GM18511 (cell line): Measurements from ENCODE around the gene RASA3.

Experiments
- ATAC-seq: cut with Tn5 transposase; IDR thresholded peaks from one replicate; pipeline ENCODE4 v1.9.1; 2021; ENCODE audit warnings: mild to moderate bottlenecking, moderate library complexity; ENCODE audit not compliant: unreplicated experiment

RASA3 gene

DNA sequence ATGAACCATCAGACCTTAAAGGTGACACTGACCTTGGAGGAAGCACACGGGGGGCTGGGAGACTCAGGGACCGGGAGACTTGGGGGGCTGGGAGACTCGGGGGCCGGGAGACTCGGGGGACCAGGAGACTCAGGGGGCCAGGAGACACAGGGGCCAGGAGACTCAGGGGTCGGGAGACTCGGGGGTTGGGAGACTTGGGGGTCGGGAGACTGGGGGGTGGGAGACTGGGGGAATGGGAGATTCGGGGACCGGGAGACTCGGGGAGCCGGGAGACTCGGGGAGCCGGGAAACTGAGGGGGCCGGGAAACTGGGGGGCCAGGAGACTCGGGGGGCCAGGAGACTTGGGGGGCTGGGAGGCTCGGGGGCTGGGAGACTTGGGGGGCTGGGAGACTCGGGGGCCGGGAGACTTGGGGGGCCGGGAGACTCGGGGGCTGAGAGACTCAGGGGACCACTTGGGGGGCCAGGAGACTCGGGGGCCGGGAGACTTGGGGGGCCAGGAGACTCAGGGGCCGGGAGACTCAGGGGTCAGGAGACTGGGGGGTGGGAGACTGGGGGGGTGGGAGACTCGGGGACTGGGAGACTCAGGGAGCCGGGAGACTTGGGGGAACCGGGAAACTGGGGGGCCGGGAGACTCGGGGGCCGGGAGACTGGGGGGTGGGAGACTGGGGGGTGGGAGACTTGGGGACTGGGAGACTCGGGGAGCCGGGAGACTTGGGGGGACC is 62.9 kb downstream of the RASA3 start:
- ATAC-seq, result no peak

DNA sequence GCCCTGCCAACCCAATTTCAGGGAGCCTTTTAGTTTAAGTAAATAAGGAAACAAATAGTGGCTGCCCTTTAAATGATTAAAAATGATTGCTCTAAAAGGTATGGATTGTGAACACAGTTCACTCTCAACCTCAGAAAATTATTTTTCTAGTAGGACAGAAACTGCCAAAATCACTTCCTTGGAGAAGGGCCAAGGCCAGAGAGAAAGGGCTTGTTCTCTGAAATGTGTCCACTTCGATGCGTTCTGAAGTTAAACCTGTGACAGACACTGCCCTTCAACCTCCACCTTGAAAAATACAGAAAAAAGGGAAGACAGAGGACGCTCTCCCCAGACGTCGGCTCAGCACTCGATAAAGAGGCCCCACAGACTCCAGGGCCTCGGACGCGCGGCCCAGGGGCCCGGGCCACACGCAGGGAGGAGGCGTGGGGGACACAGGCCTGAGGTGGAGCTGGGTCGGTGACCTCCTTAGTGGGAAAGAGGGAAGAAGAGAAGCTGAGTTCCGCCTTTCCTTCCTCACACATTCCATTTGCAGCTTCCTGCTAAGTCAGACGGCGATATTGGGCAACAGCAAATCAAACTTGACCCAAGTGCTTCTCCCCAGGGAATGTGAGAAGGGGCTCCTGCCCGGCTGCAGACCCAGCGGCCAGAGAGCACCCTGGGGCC is 63.6 kb downstream of the RASA3 start:
- no peak for ATAC-seq

DNA sequence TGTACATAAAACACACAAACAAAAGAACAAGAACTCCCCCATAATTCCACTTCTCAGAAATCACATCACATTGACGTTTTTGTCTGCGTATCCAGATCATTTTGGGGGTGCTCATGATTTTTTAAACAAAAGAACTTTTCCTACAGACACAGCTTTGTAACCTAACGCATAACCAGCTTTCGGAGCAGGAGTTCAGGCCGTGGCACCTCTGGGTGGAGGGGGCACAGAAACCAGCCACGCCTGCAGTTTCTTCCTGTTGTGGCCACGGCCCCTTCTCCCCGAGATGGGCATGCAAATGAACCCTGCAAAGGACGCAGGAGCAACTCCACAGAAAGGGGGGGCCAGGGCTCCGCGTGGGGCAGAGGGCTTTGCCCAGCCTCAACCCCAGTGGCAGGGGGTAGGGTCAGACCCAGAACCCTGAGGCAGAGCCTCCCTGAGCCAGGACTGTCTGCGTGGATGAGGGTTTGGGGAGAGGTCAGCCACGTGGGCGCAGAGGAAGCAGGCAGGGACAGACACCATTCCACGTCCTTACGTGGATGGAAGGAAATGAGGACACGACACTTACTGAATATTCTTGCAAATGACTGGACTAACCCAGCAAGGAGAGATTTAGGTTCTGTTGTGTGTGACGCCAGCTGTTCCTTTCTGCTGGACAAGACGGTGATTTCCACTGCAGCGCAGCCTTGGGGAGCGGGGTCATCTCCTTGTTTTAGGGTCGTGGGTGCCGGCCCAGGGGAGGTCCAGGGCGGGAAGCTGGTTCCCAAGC is 64.4 kb downstream of the RASA3 start:
- peak; percentile 37 for ATAC-seq

DNA sequence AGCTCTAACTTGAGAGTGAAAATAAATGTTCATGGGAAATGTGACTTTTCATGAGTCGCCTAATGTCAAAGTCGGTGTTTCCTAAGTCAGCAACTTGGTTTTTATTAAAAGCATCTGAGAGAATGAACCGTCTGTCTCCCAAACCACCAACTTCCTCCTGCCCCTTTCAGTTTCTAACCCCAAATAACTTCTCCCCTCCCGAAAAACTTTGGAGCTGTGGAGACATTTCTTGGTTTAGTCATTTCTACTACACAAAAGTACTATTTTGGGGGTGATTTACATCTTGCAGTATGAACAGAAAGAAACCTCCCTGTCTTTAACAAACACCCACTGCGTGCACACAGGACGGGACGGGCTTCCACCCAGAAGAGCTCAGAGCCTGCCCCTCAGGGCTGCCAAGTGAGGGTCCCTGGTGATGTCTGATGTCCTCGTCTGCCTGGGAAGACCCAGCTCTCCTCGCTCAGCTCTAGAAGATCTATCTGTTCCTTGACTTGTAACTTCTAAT is 65.0 kb downstream of the RASA3 start:
- ATAC-seq, result peak; percentile 66

GRCh38 chr13:114066956-114067355 is 65.5 kb downstream of the RASA3 start:
- ATAC-seq, result no peak

GRCh38 chr13:114065926-114066774 is 66.3 kb downstream of the RASA3 start:
- peak; percentile 4 for ATAC-seq

DNA sequence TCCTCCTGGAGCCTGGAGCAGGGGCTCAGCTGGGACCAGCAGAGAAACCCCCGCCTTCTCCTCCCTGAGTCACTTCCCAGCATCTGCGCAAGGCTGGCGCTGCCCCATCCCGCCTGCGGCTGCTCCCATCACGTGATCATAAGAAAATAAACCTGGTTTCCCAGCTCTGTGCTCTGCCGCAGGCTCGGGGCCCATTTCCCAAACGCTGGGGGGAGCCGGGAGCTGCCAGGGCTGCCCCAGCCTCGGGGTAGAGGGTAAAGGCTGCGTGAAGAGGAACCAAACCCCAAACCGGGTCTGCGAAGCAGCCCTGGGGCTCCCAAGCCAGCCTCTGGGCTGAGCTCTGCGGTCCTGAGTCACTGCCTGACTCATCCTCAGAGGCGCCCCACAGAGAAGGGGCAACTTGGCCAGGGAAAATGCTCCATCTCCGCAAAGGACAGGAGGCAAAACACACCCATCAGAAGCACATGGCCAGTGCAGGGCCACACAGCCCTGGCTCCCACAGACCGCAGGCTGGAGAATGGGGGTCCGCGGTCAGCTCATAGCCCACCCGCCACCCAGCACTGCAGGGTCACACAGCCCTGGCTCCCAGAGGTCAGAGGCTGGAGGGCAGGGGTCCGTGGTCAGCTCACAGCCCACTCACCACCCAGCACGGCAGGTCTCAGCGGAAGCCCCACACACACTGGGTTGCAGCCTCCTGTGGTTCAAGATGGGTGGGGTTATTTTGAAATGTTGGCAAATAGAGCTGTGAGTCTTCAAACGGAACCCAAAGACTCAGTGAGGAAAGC is 67.1 kb downstream of the RASA3 start:
- ATAC-seq, result peak; percentile 60

DNA sequence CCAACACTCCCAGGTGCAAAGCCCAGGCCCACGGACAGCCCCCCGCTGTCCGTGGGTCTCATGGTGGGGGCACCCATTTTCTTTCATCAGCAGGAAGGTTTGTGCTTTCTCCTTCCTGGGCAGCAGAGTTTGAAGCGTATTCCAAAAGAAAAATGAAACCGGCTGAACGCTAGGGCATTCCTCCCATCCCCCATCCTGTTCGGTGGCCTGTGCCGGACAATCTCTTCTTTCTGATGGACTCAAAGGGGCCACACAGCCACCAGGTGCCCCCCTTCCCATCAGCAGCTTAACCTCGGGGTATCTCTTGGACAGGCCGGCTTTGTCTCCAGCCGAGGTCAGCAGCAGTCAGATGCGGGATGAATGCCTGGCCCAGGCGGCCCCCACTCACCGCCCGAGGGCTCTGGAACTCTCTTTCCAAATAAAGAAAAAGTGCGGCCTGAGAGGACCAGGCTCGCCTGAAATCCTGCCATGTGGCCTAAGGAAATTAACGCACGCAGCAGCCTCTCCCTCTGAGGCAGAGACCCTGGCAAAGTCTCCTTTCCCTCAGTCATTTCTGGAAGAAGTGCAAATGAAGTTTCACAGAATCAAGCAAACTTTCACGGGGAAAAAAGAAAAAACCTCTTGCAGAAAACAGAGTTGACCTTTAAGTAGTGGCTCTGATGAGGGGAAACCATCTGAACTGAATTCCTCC is 67.8 kb downstream of the RASA3 start:
- ATAC-seq, result no peak

DNA sequence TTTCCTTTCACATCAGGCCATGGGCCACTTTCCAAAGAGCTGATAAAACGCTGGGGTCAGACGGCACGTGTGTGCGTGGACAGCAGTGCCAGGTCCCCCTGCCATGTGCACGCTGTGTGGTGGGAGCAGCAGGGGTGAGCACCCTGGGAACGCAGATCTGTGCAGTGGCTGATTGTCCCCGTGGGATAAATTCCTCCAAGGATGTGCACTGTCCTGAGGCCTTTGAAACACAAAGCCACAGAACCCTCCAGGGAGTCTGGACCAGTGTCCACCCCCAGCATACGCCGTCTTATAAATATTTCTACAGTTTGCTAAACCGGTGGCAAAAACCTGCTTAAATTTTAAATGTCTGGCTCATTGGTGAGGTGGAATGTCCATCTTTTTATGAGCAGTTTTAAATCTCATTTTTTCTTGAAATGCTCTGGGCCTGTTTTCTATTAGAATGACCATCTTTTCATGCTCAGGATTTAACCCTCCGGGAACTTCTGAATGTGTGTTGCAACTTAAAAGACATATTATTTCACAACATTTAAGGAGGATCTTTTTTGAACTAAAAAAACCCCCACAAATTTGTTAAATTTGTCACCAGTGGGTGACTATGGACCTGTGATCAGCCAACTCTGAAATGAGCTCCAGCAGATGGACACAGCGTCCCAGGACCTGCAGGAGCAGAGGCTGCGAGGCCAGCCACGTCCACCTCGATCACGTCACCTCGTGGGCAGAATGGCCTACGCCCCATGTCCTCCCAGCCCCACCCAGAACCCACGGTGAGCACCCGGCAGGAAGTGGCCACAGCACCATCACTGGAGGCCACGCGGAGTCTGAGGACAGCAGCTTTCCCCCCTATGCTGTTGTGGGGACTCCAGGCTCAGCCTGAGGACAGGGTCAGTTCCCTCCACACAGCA is 68.6 kb downstream of the RASA3 start:
- ATAC-seq, result no peak

DNA sequence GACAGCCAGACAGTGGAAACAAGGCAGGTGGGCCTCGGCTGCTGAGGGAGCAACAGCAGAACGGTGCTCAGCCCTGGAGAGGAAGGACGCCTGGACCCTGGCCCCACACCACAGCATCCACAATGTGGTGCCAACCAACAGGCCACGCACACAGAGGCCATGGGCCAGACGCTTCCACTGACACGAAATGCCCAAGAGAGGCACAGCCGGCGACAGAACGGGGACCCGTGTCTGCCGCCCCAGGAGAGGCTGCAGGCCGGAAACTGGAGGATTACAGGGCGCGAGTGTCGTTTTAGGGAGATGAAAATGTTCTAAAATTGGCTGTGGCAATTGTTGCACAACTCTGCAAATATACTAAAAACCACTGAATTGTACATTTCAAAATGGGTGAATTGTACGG is 69.7 kb downstream of the RASA3 start:
- ATAC-seq, result no peak

GRCh38 chr13:114062341-114062740 is 70.1 kb downstream of the RASA3 start:
- ATAC-seq, result no peak

- ATAC-seq, result no peak
Observed at GRCh38 chr13:114061744-114062143, 70.7 kb downstream of the RASA3 start.

GRCh38 chr13:114061047-114061446 is 71.4 kb downstream of the RASA3 start:
- ATAC-seq, result no peak

- no peak for ATAC-seq
Observed at GRCh38 chr13:114059946-114060860, 72.2 kb downstream of the RASA3 start.

DNA sequence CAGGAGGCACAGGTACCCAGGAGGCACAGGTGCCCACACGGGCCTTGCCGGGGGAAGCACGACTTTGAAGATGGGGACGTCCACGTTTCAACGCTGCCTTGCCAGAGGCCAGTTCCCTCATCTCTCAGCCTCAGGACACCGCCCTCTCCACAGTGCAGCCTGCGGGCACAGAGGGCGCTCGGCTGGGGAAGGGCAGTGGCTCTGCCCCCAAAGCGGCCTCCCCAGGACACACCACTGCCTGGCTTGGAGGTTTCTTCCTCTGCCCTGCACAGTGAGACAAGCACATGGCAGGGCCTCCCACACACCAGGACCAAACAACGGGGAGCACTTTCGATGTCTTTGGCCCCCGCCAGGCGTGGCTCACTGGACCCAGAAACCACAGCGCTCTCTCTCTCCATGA is 73.0 kb downstream of the RASA3 start:
- ATAC-seq, result no peak

DNA sequence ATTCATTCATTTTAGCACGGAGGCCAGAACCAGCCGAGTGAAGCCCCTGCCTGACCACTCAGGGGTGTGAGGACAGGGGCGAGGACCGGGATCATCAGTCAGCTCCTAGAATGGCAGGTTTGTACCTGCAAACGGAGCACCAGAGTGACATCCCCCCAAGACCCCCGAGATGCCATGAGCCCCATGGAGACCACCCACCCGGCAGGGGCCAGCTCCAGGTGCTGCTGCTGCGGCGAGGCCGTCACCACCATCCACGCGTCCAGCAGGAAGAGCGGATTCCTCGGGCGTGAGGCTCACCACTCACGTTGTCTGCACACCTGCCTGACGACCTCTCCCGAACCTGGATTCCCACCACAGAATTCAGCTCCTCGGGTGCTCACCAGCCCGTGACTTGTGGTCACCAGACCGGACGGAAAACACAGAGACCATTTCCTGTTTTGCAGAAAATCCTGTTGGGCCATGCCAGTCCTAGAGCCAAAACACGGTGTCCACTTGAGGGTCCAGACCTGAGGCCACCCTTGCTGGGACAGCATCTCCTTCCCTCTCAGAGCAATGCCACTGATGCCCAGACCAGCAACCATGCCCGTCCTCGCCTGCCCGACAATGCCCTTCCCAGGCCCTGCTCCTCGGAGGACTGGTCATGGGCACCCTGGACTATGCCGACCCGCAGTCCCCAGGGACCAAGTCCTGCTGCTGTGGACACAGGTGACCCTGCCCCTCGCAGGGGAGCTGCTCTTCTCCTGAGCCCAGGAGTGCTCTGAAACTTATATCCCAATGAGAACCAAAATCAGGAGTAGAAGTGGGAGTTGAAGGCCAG is 74.2 kb downstream of the RASA3 start:
- no peak for ATAC-seq
